Hepatic stellate cell (primary cell): Measurements from ENCODE around the gene KCMF1.
"Not testable (repeated sequence)": the region's sequence is repeated elsewhere in the genome, so short reads cannot be mapped to it uniquely, and the experiment has no call there.

ENCODE experiments used
- DNase-seq: peaks from one replicate; pipeline ENCODE4 v3.0.0; 2011; ENCODE audit warnings: low spot score

KCMF1 gene

DNA sequence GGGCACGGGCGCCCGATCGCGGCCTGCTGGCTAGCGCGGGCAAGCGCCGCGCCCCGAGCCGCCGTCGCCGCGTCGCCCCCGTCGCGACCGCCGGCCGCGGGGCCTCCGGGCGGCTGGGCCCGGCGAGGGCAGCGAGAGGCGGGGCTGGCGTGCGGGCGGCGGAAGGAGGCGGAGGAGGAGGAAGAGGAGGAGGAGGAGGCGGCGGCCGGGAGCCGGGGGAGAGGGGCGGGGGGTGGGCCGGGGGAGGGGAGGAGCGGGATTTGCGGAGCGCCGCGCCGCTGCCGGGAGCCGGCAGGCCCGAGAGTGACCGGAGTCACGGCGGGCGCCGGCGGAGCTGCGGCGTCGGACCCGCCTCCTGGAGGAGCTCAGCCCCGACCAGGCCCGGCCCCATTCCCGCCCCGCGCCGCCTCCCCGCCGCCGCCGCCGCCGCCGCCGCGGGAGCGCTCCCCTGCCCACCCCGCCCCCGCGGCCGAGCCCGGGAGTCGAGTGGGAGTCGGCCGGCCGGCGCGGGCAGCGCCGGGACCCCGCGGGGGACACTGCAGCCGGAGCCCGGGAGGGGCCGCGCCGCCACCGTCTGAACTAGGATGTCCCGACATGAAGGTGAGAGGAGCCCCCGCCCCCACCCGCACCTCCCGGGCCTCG, at the start of gene KCMF1:
Gene KCMF1, plus strand, starts transcription at position 294 of the 642 bp plus-strand sequence. Its CDS starts 291 bp downstream, at position 585.
- DNase-seq: peak; percentile 86

DNA sequence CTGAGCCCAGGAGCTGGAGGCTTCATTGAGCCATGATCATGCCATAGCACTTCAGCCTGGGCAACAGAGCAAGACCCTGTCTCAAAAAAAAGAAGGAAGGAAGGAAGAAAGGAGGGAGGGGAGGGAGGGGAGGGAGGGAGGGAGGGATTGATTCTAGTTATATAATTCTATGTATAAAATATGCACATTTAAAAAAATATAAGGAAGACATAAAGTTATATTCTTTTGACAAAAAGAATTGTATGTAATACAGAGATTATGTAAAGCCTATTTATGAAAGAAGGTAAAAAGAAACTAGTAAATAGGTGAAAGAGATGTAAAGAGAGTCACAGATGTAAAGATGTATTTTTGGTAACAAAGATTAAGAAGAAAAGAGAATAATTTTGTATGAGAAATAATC, 48.0 kb upstream of the KCMF1 start:
- DNase-seq: no peak

DNA sequence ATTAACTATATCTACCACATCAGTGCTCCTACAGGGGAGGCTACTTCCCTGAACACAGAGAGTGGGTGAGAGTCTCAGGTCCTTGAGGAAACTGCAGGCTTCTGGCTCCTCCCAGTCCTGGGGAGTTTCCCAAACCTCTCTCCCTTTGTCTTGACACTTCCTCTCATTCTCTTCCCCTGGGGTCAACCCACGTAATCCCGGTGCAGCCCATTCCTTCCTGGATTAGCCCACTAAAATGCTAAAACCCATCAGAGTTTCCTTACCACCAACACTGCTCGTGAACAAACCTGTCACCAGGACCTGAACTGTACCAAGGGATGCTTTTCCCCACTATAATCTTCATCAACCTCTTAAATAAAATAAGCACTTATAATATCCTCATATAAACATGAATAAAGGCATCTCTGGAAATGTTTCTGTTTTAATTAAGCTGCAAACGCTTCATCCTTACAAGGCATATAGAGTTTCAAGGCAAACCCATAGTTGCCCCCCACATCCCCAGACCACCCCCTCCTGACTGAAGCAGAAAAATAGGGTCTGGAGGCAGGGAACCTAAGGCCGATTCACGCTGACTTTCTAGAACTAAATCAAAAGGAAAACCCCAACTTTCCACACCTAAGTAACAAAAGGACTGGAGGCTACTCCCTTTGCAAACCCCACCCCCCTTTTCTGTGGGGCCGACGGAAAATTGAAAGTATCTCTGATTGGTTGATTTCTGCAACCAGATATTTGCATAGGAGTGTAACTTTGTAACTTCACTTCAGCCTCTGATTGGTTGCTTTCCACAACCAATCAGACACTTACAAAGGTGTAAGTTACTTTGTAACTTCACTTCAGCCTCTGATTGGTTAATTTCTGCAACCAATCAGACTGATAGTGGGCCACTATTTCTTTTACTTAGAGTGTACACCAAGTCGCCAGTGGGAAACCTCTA, 46.5 kb upstream of the KCMF1 start:
- DNase-seq: no peak

DNA sequence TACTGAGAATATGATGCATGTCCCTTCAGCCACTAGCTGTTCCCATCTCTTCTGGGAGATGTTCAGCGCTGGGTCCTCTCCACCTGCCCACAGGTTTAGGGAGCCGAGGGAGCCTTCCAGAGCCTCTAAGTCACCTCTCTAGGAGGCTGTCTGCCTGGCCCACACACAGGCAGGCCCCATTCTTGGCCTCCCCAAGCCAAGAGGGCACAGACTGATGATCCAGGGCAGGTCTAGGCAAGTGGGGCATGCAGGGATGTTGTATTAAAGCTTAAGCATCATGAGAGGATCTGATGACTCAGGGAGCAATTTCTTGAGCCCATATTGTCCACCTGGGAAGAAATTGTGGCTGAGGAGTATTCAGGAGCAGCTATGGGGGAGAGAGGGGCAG, 45.6 kb upstream of the KCMF1 start:
- no peak for DNase-seq

DNA sequence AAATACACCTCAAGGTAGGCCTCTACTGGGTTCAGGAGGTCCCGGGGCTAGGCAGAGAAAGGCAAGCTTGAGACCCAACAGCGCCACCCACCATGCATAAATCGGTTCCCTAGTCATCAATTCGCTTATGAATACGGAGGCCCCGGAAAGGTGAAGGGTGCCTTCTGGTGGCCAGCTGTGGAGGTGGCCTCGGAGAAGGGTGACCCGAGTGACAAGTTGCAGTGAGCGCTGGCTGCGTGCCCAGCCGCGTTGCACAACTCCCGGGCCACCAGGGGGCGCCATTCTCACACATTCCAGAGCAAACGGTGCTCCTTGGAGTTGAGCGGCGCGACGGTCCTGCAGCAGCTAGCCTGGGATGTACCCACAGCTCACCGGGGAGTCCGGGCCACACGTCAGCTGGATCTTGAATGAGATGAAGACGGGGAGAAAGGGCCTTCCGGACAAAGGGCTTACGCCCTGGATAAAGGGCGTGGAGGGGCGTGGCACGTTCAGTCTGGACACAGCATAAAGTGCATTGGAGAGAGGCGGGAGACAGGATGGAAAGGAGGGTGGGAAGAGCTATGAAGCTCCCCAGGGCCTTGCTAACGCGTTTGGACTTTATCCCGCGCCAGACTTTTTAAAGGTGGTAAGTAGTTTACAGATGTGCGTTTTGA, 45.1 kb upstream of the KCMF1 start:
- DNase-seq: peak; percentile 72

DNA sequence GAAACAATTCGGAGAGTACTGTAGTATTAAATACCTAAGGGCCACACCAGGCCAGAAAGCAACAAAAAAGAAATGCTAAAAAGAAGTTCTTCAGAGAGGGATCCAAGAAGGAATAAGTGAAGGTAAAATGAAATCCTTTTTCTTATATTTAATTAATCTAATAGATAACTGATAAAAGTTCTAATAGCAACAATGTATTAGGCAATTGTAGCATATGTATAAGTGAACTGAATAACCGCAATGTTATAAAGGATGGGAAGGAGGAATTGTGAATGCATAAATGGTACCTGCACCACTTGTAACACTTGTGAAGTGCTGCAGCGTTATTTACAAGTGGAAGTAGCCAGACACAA, 43.7 kb upstream of the KCMF1 start:
- no peak for DNase-seq

DNA sequence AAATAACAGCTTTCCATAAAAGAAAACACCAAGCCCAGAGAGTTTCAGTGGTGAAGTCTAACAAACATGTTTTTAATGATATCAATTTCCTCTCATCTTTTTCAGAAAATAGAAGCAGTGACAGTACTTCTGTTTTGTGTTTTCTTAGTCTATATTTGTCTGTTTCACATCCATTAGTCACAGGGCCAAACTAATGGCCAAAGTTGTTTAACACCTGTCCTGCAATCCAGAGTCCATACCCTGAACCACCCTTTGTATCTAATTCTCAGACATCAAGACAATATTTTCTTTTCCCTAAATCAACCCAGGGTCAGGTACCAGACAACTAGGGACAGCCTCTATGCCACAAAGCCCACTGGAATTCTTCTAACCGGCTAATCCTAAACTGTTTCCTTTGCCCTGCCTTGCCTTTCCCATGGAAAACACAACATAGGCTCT, 39.6 kb upstream of the KCMF1 start:
- no peak for DNase-seq

DNA sequence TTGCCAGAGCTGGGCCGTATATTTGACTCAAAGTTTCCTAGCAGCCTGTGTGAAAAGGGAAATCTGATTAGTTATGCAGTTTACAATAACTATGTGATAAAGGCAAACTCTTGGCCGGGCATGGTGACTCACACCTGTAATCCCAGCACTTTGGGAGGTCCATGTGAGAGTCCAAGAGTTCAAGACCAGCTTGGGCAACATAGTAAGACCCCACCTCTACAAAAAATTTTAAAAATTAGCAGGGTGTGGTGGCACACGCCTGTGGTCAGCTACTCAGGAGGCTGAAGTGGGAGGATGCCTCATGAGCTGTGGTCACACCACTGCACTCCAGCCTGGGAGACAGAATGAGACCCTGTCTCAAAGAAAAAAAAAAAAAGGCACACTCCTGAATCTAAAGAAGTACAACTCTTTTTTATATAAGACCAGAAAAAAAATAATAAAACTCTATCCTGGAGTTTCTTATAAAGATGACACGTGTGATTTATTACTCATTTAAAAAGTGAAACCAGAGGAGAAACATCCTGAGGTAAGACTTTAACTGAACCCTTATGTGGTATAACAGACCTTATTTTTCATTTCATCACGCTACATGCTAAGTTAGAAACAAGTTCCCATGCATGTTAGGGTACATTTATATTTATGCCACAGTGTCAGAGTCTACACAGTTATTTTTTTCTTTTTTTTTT, 32.6 kb upstream of the KCMF1 start:
- DNase-seq: no peak

DNA sequence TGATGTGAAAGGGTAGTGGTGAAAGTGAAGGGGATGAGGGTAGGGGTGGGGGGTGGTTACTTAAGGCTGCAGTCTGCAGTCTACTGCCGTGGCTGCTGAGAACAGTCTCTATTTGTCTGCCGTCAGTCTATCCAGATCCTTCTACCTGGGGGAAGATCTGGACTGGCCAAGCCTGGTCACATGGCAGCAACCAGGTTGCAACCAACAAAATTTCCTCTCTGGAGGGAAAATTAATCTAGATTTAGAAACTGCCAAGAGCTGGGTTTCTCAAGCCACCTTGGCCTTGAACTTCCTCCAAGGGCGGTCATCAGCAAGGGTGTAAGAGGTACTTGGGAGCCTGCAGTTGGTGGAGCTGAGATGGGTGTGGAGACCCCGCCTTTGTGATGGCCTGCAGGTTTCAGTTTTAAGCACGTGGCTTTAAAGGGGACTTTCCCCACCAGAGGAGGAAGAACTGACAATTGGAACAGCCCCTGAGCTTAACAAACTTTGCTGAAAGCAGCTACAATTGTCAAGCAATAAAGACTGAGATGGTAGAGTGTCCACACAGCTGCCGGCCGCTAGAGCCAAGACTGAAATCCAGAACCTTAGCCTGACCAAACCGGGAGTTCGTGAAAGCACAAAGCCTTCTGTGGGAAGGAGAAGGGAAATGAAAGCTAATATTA, 31.4 kb upstream of the KCMF1 start:
- DNase-seq: no peak

DNA sequence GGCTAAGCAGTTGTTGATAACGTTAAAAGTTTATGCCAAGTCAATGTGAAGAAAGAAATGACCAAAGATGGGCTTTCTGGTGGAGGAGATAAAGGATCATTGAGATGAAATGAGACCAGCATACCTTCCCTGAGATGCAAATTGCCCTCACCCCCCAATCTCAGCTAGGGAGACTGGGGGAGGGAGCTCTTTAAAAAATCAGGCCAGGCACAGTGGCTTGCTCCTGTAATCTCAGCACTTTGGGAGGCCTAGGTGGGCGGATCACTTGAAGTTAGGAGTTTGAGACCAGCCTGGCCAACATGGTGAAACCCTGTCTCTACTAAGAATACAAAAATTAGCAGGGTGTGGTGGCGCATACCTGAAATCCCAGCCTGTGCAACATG, 30.9 kb upstream of the KCMF1 start:
- DNase-seq: no peak

DNA sequence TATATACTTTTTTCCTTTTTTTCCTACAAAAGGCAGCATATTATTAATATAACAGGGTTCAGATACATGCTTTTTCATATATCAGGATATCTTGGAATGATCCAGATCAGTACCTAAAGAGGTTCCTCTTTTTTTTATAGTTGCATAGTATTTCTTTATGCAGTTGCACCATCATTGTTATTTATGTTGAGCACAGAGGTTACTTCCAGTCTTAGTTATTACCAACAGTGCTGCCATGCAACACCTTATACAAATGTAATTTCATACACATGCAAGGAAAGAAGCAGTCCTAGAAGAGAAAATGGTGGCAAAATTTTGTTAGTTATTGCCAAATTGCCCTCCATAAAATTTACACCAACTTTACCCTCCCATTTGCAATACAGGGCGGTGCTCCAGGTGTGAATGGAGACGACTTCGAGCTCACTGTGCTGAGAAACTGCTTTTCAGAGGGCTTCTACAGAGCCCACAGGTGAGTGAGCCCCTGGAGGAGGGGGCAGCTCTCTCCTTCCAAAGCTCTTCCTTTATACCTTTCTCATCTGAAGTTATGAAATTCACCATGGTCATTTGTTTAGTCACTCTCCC, 30.0 kb upstream of the KCMF1 start:
- no peak for DNase-seq

DNA sequence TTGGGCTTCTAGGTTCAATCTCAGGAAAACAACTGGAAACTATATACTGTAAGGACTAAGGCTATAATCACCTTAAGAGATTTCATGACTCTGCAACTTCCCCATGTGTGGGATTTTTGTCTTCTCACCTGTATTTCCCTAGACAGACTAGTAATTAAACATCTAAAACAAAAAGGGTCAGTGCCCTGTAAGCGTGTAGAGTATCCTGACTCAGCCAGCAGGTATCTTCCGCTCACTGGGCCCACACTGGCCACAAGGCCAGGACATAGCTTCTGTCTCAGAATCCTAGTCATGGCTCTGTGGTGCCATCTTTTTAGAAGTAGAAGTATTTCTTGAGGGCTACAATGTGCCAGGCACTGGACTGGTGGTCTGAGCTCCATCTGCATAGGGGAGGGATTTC, 28.8 kb upstream of the KCMF1 start:
- DNase-seq: no peak

DNA sequence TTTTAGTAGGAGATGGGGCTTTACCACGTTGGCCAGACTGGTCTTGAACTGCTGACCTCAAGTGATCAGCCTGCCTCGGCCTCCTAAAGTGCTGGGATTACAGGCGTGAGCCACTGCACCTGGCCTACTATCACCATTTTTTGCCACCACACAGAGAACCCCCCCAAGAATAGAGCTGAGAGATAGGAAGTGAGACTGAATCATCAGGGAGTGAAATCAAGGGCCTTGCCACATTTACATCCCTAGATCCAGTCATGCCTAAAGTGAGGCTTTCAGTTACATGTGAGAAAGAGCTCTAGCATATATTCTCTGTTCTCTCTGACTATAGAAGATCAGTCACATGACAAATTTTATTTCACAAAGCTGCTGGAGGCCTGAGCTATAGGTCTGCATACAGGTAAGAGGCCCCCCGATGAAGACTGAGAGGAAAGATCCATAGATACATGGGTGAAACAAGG, 28.0 kb upstream of the KCMF1 start:
- no peak for DNase-seq

DNA sequence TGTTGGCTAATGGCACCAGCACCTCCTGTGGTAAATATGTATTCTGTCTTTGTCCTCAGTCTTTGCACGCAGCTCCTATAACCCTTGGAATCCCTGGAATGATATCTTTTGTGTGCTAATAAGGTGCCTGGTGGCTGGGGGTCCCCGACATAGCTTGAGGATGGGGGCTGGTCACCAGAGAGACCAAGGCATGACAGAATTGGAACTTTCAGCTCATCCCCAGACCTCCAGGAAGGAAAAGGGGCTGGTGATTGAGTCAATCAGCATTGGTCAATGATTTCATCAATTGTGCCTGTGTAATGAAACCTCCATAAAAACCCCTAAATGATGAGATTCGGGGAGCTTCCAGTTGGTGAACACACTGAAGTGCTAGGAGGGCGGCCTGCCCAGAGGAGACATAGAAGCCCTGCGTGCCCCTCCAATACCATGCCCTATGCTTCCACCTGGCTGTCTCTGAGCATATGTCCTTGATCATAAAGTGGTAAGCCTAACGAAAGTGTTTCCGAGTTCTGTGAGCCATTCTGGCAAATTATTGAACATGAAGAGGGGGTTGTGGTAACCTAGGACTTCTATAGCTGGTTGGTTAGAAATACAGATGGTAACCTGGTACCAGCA, 26.6 kb upstream of the KCMF1 start:
- DNase-seq: no peak

DNA sequence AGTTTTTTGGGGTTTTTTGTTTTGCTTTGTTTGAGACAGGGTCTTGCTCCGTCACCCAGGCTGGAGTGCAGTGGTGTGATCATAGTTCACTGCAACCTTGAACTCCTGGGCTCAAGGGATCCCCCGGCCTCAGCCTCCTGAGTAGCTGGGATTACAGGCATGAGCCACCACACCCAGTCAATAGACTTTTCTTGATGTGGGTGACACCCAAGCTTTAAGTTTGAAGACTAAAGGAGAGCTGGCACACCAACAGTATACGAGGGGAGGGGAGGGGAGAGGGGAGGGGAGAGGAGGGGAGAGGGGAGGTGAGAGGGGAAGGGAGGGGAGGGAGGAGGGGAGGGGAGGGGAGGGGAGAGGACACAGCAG, 25.1 kb upstream of the KCMF1 start:
- DNase-seq: not testable (repeated sequence)

DNA sequence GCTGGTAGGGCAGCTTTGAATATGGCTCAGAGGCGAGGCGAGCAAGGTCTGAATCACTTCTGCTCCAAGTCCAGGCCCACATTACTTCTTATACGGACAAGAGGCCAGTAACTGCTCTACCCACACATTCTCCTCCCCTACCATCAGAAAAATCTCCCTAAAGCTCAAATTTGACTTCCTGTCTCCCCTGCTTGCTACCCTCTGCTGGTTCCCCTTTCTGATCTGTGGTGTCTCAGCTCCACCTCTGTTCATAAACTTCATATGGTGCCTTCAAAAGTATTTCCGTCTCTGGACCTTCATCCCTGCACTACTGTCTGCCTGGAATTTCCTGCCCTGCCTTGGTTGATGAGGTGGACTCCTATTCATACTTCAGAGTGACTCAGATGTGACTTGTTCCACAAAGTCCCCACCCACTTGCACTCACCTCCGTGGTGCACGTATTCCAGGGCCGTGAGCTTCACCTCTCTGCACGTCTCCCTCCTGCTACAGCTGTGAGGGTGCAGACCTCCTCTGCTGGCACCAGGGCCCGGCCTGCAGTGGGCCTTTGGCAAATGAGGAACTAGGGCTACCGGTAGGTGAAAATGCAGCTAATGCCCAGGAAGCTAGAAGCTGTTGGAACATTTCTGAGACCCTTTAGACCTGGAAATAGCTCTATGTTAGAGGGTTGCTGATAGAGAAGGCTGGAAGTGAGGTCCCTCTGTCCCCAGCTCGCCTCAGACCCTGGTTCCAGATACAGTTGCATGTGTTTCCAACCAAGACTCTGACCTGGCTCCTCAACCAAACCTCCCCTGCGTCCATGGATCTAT, 24.6 kb upstream of the KCMF1 start:
- peak; percentile 73 for DNase-seq

DNA sequence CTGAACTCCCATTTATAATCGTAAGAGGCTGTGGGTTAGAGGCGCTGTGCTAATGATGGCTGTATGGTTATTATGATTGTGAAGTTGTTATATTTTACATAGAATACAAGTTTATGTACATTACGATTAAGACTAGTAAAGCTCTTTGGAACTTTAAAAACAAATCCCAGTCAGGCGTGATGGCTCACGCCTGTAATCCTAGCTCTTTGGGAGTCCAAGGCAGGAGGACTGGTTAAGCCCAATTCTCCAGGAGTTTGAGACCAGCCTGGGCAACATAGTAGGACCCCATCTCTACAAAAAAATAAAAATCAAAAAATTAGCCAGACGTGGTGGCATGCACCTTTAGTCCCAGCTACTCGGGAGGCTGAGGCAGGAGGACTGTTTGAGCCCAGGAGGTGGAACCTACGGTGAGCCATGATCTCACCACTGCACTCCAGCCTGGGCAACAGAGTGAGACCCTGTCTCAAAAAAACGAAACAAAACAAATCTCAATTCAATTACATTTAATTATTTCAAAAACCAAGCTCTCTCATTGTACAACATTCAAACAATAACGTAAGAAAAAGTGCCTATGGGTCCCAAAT, 23.9 kb upstream of the KCMF1 start:
- no peak for DNase-seq

DNA sequence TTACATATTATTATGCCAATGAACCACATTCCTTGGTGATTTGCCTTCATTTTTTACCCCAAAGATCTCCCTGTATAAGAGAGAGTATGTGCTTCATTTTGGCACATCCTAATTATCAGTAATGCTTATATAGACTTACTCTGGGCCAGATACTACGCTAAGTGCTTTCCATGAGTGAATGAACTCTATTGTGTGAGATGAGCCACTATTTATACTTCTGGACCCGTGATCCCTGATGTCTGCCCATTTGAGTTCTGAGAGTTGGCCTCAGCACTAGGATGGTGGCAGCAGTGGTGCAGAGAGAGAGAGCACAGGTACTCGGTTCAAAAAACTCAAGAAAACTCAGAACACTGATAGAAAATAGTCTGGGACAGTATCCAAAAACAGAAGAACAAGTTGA, 17.4 kb upstream of the KCMF1 start:
- DNase-seq: no peak

DNA sequence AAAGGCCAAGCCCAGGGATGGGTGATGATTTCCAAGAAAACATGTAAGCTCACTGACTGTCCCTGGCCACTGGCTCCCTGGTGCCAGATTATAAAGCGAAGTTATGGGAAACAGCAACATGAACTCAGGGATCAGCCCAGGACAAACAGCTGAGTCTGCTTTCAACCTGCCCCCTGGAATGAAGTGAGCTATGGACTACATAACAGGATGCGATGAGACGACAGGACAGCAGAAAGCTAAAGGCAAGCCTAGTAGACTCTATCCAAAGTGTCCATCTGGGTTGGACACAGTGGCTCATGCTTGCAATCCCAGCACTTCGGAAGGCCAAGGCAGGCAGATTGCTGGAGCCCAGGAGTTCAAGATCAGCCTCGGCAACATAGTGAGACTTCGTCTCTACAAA, 16.6 kb upstream of the KCMF1 start:
- DNase-seq: no peak
